ENCODE data around the gene PEX10. TPM values are rescaled to one million over a fixed set of nuclear protein-coding genes. Genes with fewer than 3 reads are reported as not detected.

PEX10 gene
- total RNA-seq, 4 donors from 2014 or later, result 19.2 to 25.7 (median 22.6) TPM

- no peak for ATAC-seq
- no peak overlapping the region for H3K27ac ChIP-seq
- in situ Hi-C loops (cut with MboI; ENCODE audit: low sequenced_read_pairs in 4 of 4) (no loop called here), intact Hi-C loops (cut with DNase I; ENCODE audit: low total_unique reads) (no loop called here)
- no peaks in the 10 kb centered on the region for H3K27me3 ChIP-seq
- TF ChIP-seq POLR2A (IDR thresholded peaks at IDR 0.05) (no peak), CTCF (IDR thresholded peaks at IDR 0.05 in 4 of 5, conservative IDR thresholded peaks at IDR 0.05 in 1 of 5) (no peak)
- H3K4me1 ChIP-seq, result no peaks in the 10 kb centered on the region
- no peak for DNase-seq
- no peak overlapping the region for H3K4me3 ChIP-seq
- no peaks in the 10 kb centered on the region for H3K36me3 ChIP-seq
- no peaks in the 10 kb centered on the region for H3K9me3 ChIP-seq
Observed at GRCh38 chr1:2354511-2355372, 57.6 kb downstream of the PEX10 start.

Other genes starting within 250 kb of the PEX10 start
- gene FAAP20, start 217.8 kb downstream of the PEX10 start, total RNA-seq, result 10 to 100 TPM; 12.1 to 26.2 (median 17.3) TPM
- gene SKI, start 184.2 kb downstream of the PEX10 start, total RNA-seq, result 10 to 100 TPM in 3 of 4 donors, 1 to 10 TPM in 1; 7.8 to 32.2 (median 22.4) TPM
- 1 to 10 TPM; 1.9 to 4.7 (median 3.5) TPM for gene MORN1, start 21.0 kb downstream of the PEX10 start, total RNA-seq
- 10 to 100 TPM; 51.1 to 60.5 (median 55.4) TPM for gene RER1, start 20.7 kb downstream of the PEX10 start, total RNA-seq
- gene PLCH2, start 63.7 kb upstream of the PEX10 start, total RNA-seq, result not detected
- 10 to 100 TPM; 27.5 to 54.2 (median 38.5) TPM for gene PANK4, start 114.0 kb upstream of the PEX10 start, total RNA-seq
- gene HES5, start 117.7 kb upstream of the PEX10 start, total RNA-seq, result under 1 TPM in 1 of 4 donors, not detected in 3; 0.49 TPM
- 10 to 100 TPM in 1 of 4 donors, 1 to 10 TPM in 3; 3.4 to 11.5 (median 5.0) TPM for gene TNFRSF14, start 143.8 kb upstream of the PEX10 start, total RNA-seq
- 1 to 10 TPM in 2 of 4 donors, under 1 TPM in 2; 0.52 to 2.7 (median 1.1) TPM for gene PRXL2B, start 174.2 kb upstream of the PEX10 start, total RNA-seq
- not detected for gene MMEL1, start 220.5 kb upstream of the PEX10 start, total RNA-seq

Measured in gastrocnemius medialis (tissue), 4 donors.